Hematopoietic multipotent progenitor cell treated with erythropoietin and hydrocortisone succinate and interleukin-3 and kit ligand, for 17 days (in vitro differentiated cells): ENCODE data around the gene C20orf204.
"Not testable (repeated sequence)": the region's sequence is repeated elsewhere in the genome, so short reads cannot be mapped to it uniquely, and the experiment has no call there.

Source experiments
- DNase-seq: peaks from one replicate; pipeline ENCODE4 v3.0.0-alpha.2; 2015; ENCODE audit warnings: low spot score

Gene C20orf204, protein sequence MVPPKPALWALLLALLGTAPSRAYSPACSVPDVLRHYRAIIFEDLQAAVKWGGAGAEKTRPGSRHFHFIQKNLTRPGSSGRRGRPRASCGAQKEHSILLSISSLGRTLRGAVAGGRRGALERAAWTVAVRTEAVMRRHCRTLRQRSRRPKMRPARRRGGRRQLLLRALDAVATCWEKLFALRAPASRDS

DNA sequence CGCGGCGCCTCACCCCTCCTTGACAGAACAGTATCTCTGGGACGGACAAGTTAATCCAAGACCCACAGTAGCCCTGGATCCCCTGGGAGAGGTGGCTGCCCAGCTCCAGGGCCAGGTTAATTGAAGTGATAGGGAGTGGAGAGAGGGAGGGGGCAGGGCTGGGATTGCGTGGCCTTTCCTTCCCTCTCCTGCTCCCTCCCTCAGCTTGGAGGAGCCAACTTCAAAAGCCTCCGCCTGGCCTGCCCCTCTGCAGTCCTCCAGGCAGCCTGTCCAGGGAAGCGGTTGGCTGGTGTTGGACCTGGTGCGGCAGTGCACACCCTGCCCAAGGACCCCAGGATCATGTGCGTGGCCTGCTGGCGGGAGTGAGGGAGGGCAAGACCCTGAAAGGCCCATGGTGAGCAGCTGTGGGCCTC, at the start of gene C20orf204:
C20orf204 (plus strand) TSS at position 250 of the 413 bp plus-strand sequence; CDS start at position 392, 142 bp downstream.
- no peak for DNase-seq

DNA sequence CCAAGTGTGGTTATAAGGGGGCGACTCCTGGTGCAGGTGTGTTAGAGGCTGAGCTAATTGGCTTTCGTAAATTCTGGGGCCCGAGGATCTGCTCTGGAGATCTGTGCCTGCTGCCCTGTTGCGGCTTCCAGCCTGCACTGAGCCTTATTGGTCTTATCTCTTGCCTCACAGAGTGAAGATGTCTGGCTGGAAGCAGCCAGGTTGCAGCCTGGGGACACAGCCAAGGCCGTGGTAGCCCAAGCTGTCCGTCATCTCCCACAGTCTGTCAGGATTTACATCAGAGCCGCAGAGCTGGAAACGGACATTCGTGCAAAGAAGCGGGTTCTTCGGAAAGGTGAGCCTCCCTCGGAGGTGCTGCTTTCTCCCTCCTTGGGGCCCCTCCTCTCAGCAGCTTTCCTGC, 35.1 kb upstream of the C20orf204 start:
- no peak for DNase-seq

- no peak for DNase-seq
Measured at GRCh38 chr20:64001607-64002011, 34.4 kb upstream of the C20orf204 start.

GRCh38 chr20:64003960-64004725, 31.8 kb upstream of the C20orf204 start:
- no peak for DNase-seq

- DNase-seq: no peak
Measured at GRCh38 chr20:64005394-64005793, 30.6 kb upstream of the C20orf204 start.

DNA sequence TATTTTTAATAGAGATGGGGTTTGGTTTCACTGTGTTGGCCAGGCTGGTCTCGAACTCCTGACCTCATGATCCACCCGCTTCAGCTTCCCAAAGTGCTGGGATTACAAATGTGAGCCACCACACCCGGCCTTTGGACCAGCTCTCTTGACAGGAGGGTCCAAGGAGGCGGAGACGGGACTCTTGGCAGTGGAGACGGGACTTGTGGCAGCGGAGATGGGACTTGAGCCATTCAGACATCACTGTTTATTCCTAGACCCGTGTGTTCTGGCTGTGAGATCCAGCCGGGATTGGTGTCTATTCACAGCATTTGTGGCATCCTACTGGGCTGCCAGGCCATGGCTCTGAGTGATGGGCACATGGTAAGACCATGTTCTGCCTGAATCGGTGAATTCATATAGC, 29.5 kb upstream of the C20orf204 start:
- no peak for DNase-seq

GRCh38 chr20:64006902-64007301, 29.1 kb upstream of the C20orf204 start:
- DNase-seq: no peak

- no peak for DNase-seq
Measured at GRCh38 chr20:64009811-64010387, 26.1 kb upstream of the C20orf204 start.

GRCh38 chr20:64010711-64011237, 25.2 kb upstream of the C20orf204 start:
- no peak for DNase-seq

DNA sequence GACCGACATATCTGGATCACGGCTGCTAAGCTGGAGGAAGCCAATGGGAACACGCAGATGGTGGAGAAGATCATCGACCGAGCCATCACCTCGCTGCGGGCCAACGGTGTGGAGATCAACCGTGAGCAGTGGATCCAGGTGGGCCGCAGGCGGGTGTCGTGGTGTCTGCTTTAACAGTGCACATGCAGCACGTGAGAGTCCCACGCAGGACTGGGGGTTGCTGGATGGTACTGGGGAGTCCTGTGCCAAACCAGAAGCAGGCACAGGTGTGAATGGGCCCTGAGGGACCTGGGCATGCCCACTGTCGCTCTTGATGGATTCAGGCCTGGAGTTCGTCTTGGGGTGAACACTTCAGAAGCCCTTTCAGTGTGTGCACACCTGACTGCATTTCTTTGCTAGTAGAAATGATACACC, 24.6 kb upstream of the C20orf204 start:
- DNase-seq: no peak

- not testable (repeated sequence) for DNase-seq
Measured at GRCh38 chr20:64012385-64013154, 23.4 kb upstream of the C20orf204 start.

GRCh38 chr20:64015635-64016034, 20.3 kb upstream of the C20orf204 start:
- no peak for DNase-seq

- DNase-seq: no peak
Measured at GRCh38 chr20:64021124-64021975, 14.6 kb upstream of the C20orf204 start.

GRCh38 chr20:64022671-64023360, 13.2 kb upstream of the C20orf204 start:
- no peak for DNase-seq

- DNase-seq: no peak
Measured at GRCh38 chr20:64023361-64024140, 12.4 kb upstream of the C20orf204 start.

- DNase-seq: no peak
Measured at GRCh38 chr20:64024141-64024990, 11.6 kb upstream of the C20orf204 start.

DNA sequence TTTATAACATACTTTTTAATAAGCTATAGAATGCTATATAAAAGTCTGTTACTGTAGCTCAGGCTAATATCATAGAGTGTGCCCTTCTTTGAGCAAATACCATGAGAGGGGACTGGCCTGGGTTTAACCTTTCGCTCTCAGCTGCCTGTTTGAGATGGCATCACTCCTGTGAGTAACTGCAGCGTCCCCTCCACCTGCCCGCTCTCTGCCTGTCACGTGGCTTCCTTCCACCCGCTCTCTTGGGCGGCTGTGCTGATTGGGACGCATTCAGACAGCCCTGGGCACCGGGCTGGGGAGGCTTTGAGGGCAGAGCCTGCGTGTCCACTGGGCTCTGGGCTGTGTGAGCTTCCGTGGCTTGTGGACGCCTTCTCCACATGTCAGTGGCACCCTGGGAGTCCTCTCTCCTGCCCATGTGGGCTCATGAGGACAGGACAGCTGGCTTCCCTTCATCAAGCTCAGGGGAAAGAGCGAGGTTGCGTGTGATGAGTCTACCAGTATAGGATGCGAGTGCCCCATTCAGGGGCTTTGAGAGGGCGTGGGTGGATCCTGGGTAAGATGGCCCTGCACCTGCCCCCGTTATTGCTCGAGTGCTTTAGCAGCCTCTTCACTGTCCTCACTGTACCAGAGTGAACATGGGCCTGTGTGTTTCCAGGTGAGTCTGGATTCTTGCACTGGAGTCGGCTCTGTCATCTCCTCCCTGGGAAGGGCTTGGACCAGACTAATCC, 10.7 kb upstream of the C20orf204 start:
- DNase-seq: no peak

GRCh38 chr20:64025826-64026412, 10.1 kb upstream of the C20orf204 start:
- no peak for DNase-seq
